ENCODE data around the gene PPP1R3F.

The PPP1R3F gene

DNA sequence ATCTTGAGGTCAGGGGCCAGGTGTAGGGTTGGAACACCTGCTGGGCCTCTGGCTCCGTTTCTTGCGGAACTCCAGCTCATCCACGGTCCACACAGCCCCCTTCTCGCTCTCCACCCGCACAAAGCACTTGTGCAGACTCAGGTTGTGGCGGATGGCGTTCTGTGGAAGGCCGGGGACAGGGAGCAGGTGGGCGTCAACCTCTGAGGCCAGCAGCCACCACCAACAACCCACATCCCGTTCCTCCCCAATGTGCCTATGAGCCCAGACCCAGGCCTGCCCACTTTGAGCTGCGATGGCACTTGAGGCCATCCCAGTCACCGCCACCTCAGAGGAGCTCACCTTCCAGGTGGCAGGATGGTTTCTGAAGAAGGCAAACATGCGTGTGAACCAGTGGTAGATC is 18.3 kb upstream of the PPP1R3F start:
- H3K27ac ChIP-seq (ENCODE audit: poor library complexity, severe bottlenecking), result no peak overlapping the region
- ATAC-seq (ENCODE audit: low read depth) (no peak), DNase-seq (ENCODE audit: low spot score) (no peak)
- no peaks in the 10 kb centered on the region for H3K36me3 ChIP-seq (ENCODE audit: low read depth)
- H3K4me1 ChIP-seq (ENCODE audit: insufficient read depth, poor library complexity, severe bottlenecking), result no peaks in the 10 kb centered on the region
- TF ChIP-seq, protein P1, sequence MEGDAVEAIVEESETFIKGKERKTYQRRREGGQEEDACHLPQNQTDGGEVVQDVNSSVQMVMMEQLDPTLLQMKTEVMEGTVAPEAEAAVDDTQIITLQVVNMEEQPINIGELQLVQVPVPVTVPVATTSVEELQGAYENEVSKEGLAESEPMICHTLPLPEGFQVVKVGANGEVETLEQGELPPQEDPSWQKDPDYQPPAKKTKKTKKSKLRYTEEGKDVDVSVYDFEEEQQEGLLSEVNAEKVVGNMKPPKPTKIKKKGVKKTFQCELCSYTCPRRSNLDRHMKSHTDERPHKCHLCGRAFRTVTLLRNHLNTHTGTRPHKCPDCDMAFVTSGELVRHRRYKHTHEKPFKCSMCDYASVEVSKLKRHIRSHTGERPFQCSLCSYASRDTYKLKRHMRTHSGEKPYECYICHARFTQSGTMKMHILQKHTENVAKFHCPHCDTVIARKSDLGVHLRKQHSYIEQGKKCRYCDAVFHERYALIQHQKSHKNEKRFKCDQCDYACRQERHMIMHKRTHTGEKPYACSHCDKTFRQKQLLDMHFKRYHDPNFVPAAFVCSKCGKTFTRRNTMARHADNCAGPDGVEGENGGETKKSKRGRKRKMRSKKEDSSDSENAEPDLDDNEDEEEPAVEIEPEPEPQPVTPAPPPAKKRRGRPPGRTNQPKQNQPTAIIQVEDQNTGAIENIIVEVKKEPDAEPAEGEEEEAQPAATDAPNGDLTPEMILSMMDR (IDR thresholded peaks at IDR 0.05; ENCODE audit: poor library complexity, severe bottlenecking), result no peak
- no peaks in the 10 kb centered on the region for H3K9me3 ChIP-seq (ENCODE audit: severe bottlenecking)
- H3K4me3 ChIP-seq (ENCODE audit: severe bottlenecking), result no peak overlapping the region
- H3K27me3 ChIP-seq (ENCODE audit: insufficient read depth, poor library complexity, severe bottlenecking), result no peaks in the 10 kb centered on the region

DNA sequence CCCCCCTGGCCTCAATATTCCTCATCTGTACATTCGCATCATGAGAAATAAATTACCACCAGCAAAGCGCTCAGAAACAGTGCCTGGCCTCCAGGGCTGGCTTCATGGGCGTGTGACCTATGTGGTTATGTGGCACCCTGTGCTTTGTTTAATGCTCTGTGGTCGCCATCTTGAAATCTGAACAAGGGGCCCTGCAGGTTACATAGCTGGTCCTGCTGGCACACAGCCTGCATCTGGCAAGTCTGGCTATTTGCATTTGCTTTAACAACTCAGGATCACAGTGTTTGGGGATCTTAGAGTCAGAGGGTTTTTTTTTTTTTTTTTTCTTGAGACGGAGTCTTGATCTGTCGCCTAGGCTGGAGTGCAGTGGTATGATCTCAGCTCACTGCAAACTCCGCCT is 15.0 kb upstream of the PPP1R3F start:
- TF ChIP-seq, protein P1 (IDR thresholded peaks at IDR 0.05; ENCODE audit: poor library complexity, severe bottlenecking), result no peak
- H3K4me1 ChIP-seq (ENCODE audit: insufficient read depth, poor library complexity, severe bottlenecking), result no peaks in the 10 kb centered on the region
- no peaks in the 10 kb centered on the region for H3K9me3 ChIP-seq (ENCODE audit: severe bottlenecking)
- no peak for DNase-seq (ENCODE audit: low spot score)
- H3K4me3 ChIP-seq (ENCODE audit: severe bottlenecking), result no peak overlapping the region
- ATAC-seq (ENCODE audit: low read depth), result no peak
- no peaks in the 10 kb centered on the region for H3K27me3 ChIP-seq (ENCODE audit: insufficient read depth, poor library complexity, severe bottlenecking)
- H3K36me3 ChIP-seq (ENCODE audit: low read depth), result no peaks in the 10 kb centered on the region
- no peak overlapping the region for H3K27ac ChIP-seq (ENCODE audit: poor library complexity, severe bottlenecking)

DNA sequence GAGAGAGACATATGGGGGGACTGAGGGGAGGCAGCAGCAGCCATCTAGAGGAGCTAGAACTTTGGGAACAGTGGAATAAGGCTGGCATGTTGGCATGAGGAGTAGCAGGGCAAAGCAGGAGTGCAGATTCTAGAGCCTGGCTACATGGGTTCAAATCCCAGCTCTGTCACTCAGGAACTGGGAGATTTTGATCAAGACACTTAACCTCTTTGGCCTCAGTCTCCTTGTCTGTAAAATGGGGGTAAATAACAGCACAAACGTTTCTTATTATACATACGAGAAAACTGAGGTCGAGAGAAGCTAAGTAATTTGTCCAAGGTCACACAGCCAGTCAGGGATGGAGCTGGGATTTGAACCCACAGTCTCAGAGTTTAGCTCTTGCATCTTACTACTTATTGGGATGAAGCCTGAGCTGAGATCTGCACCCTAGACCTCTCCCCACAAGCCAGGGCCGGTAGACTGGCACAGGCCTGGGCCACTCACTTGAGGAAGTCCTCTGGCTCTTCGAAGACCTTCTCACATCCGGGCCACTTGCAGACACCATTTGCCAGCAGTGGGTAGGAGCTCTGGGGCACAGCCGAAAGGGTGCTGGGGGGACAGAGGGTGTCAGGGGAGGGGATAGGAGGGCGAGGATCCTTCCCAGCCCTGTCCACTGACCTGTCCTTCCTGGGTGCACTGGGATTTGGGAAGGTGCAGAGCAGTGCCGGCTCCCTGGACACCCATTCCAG is 13.2 kb upstream of the PPP1R3F start:
- no peaks in the 10 kb centered on the region for H3K27me3 ChIP-seq (ENCODE audit: insufficient read depth, poor library complexity, severe bottlenecking)
- TF ChIP-seq, protein P1 (IDR thresholded peaks at IDR 0.05; ENCODE audit: poor library complexity, severe bottlenecking), result no peak
- H3K36me3 ChIP-seq (ENCODE audit: low read depth), result no peaks in the 10 kb centered on the region
- no peaks in the 10 kb centered on the region for H3K9me3 ChIP-seq (ENCODE audit: severe bottlenecking)
- ATAC-seq (ENCODE audit: low read depth) (no peak), DNase-seq (ENCODE audit: low spot score) (no peak)
- no peaks in the 10 kb centered on the region for H3K4me1 ChIP-seq (ENCODE audit: insufficient read depth, poor library complexity, severe bottlenecking)
- no peak overlapping the region for H3K27ac ChIP-seq (ENCODE audit: poor library complexity, severe bottlenecking)
- H3K4me3 ChIP-seq (ENCODE audit: severe bottlenecking), result no peak overlapping the region

- Histone ChIP-seq H3K36me3 (ENCODE audit: low read depth) (no peaks in the 10 kb centered on the region), H3K4me3 (ENCODE audit: severe bottlenecking) (no peak overlapping the region), H3K9me3 (ENCODE audit: severe bottlenecking) (no peaks in the 10 kb centered on the region), H3K27ac (ENCODE audit: poor library complexity, severe bottlenecking) (no peak overlapping the region), H3K27me3 (ENCODE audit: insufficient read depth, poor library complexity, severe bottlenecking) (no peaks in the 10 kb centered on the region), H3K4me1 (ENCODE audit: insufficient read depth, poor library complexity, severe bottlenecking) (no peaks in the 10 kb centered on the region)
- DNase-seq (ENCODE audit: low spot score) (no peak), ATAC-seq (ENCODE audit: low read depth) (no peak)
- TF ChIP-seq, protein P1 (IDR thresholded peaks at IDR 0.05; ENCODE audit: poor library complexity, severe bottlenecking), result no peak
Measured at GRCh38 chrX:49257074-49257790, 12.4 kb upstream of the PPP1R3F start.
